ENCODE results near the gene TC2N. TPM values are rescaled to one million over a fixed set of nuclear protein-coding genes. Genes with fewer than 3 reads are reported as not detected.
"Not testable (repeated sequence)": the region's sequence is repeated elsewhere in the genome, so short reads cannot be mapped to it uniquely, and the experiment has no call there.

The TC2N gene
- total RNA-seq, 1 donor from 2014 or later, result 1.2 TPM

GRCh38 chr14:91806716-91807115 lies 60.6 kb downstream of the TC2N start:
- Histone ChIP-seq H3K4me2 (ENCODE audit: low read length) (no peak overlapping the region), H3K36me3 (ENCODE audit: insufficient read depth, low read length) (no peaks in the 10 kb centered on the region), H2AFZ (ENCODE audit: low read depth, low read length) (no peak overlapping the region), H3K4me1 (ENCODE audit: insufficient read depth, low read length) (no peaks in the 10 kb centered on the region), H3K9ac (ENCODE audit: low read length) (no peak overlapping the region), H3K27me3 (ENCODE audit: insufficient read depth, low read length) (no peaks in the 10 kb centered on the region), H4K20me1 (ENCODE audit: insufficient read depth, low read length) (no peaks in the 10 kb centered on the region), H3K79me2 (ENCODE audit: insufficient read depth, low read length) (no peaks in the 10 kb centered on the region), H3K4me3 (ENCODE audit: insufficient read depth, low read depth, low read length) (no peak overlapping the region), H3K9me3 (ENCODE audit: insufficient read depth, low read depth, low read length) (no peaks in the 10 kb centered on the region), H3K27ac (ENCODE audit: low read depth, low read length) (no peak overlapping the region)
- Mint-ChIP-seq H3K27ac (ENCODE audit: unreplicated experiment) (no peak overlapping the region), H3K4me3 (ENCODE audit: unreplicated experiment) (no peak overlapping the region), H3K4me1 (ENCODE audit: low read depth, unreplicated experiment) (no peaks in the 10 kb centered on the region), H3K27me3 (ENCODE audit: low read depth, unreplicated experiment) (no peaks in the 10 kb centered on the region), H3K9me3 (ENCODE audit: unreplicated experiment) (peaks cover 18% of the 10 kb centered on the region), H3K36me3 (ENCODE audit: low read depth, unreplicated experiment) (peaks cover 1% of the 10 kb centered on the region)
- TF ChIP-seq EZH2 (IDR thresholded peaks at IDR 0.05; ENCODE audit: insufficient read depth, low read length) (no peak), CTCF (IDR thresholded peaks at IDR 0.05; ENCODE audit: insufficient read depth, low read depth, low read length) (no peak)
- DNase-seq (ENCODE audit: low read depth) (no peak), FAIRE-seq (no peak)

GRCh38 chr14:91806094-91806493 lies 61.2 kb downstream of the TC2N start:
- H3K9ac ChIP-seq (ENCODE audit: low read length); DNase-seq (ENCODE audit: low read depth); H4K20me1 ChIP-seq (ENCODE audit: insufficient read depth, low read length); H3K27ac ChIP-seq (ENCODE audit: low read depth, low read length); H3K27me3 Mint-ChIP-seq (ENCODE audit: low read depth, unreplicated experiment); H3K27me3 ChIP-seq (ENCODE audit: insufficient read depth, low read length); H3K27ac Mint-ChIP-seq (ENCODE audit: unreplicated experiment); H3K9me3 ChIP-seq (ENCODE audit: insufficient read depth, low read depth, low read length); H3K4me2 ChIP-seq (ENCODE audit: low read length); H3K4me1 ChIP-seq (ENCODE audit: insufficient read depth, low read length); H3K4me3 ChIP-seq (ENCODE audit: insufficient read depth, low read depth, low read length); H3K36me3 ChIP-seq (ENCODE audit: insufficient read depth, low read length); H3K4me1 Mint-ChIP-seq (ENCODE audit: low read depth, unreplicated experiment); H3K4me3 Mint-ChIP-seq (ENCODE audit: unreplicated experiment); H3K36me3 Mint-ChIP-seq (ENCODE audit: low read depth, unreplicated experiment); FAIRE-seq; H3K79me2 ChIP-seq (ENCODE audit: insufficient read depth, low read length); H2AFZ ChIP-seq (ENCODE audit: low read depth, low read length): not testable (repeated sequence)
- H3K9me3 Mint-ChIP-seq (ENCODE audit: unreplicated experiment), result peaks cover 18% of the 10 kb centered on the region

- no peak overlapping the region for H3K9ac ChIP-seq (ENCODE audit: low read length)
- no peak overlapping the region for H3K4me3 Mint-ChIP-seq (ENCODE audit: unreplicated experiment)
- no peaks in the 10 kb centered on the region for H3K4me1 Mint-ChIP-seq (ENCODE audit: low read depth, unreplicated experiment)
- no peak for TF ChIP-seq EZH2 (IDR thresholded peaks at IDR 0.05; ENCODE audit: insufficient read depth, low read length)
- TF ChIP-seq CTCF (IDR thresholded peaks at IDR 0.05; ENCODE audit: insufficient read depth, low read depth, low read length), result no peak
- H3K79me2 ChIP-seq (ENCODE audit: insufficient read depth, low read length), result no peaks in the 10 kb centered on the region
- H3K27ac ChIP-seq (ENCODE audit: low read depth, low read length), result no peak overlapping the region
- no peak overlapping the region for H3K27ac Mint-ChIP-seq (ENCODE audit: unreplicated experiment)
- H3K27me3 Mint-ChIP-seq (ENCODE audit: low read depth, unreplicated experiment), result no peaks in the 10 kb centered on the region
- H3K4me2 ChIP-seq (ENCODE audit: low read length), result no peak overlapping the region
- no peak overlapping the region for H3K4me3 ChIP-seq (ENCODE audit: insufficient read depth, low read depth, low read length)
- no peaks in the 10 kb centered on the region for H3K27me3 ChIP-seq (ENCODE audit: insufficient read depth, low read length)
- H3K36me3 Mint-ChIP-seq (ENCODE audit: low read depth, unreplicated experiment), result peaks cover 1% of the 10 kb centered on the region
- DNase-seq (ENCODE audit: low read depth), result no peak
- no peak overlapping the region for H2AFZ ChIP-seq (ENCODE audit: low read depth, low read length)
- H4K20me1 ChIP-seq (ENCODE audit: insufficient read depth, low read length), result no peaks in the 10 kb centered on the region
- no peaks in the 10 kb centered on the region for H3K4me1 ChIP-seq (ENCODE audit: insufficient read depth, low read length)
- H3K36me3 ChIP-seq (ENCODE audit: insufficient read depth, low read length), result no peaks in the 10 kb centered on the region
- H3K9me3 ChIP-seq (ENCODE audit: insufficient read depth, low read depth, low read length), result no peaks in the 10 kb centered on the region
- H3K9me3 Mint-ChIP-seq (ENCODE audit: unreplicated experiment), result peaks cover 18% of the 10 kb centered on the region
- no peak for FAIRE-seq
These were observed 61.7 kb downstream of the TC2N start for GRCh38 chr14:91805659-91806058.

Data from astrocyte (in vitro differentiated cells and primary cell).